Small intestine (tissue), 7 donors: ENCODE data around the gene RUNX1. TPM values are rescaled to one million over a fixed set of nuclear protein-coding genes. Genes with fewer than 3 reads are reported as not detected.

Experiments
- DNase-seq, 2 donors: peaks; one replicate each; pipeline versions ENCODE4 v3.0.0 to v3.0.0-alpha.2; 2013
- FAIRE-seq: peaks from 2 replicates; lab custom pipeline; 2012; peaks lifted over from hg19 to GRCh38; lab: Jason Lieb, UNC
- H3K27ac ChIP-seq, 3 donors: one replicate each; pipeline ENCODE4 v1.5.1; 2013; ENCODE audit warnings: low read length in 2 of 3, mild to moderate bottlenecking in 2 of 3, control low read depth in 1 of 3, inconsistent platforms in 1 of 3, low read depth in 1 of 3, moderate library complexity in 1 of 3
- H3K27me3 ChIP-seq, 3 donors: one replicate each; pipeline ENCODE4 v1.6.1; 2013; ENCODE audit warnings: low read length in 3 of 3, inconsistent platforms in 1 of 3; ENCODE audit not compliant: control insufficient read depth in 3 of 3, insufficient read depth in 3 of 3
- H3K36me3 ChIP-seq, 3 donors: one replicate each; pipeline ENCODE4 v1.6.1; 2013; ENCODE audit warnings: low read length in 3 of 3, inconsistent platforms in 1 of 3, low read depth in 1 of 3, mild to moderate bottlenecking in 1 of 3, moderate library complexity in 1 of 3; ENCODE audit not compliant: control insufficient read depth in 3 of 3, insufficient read depth in 2 of 3
- H3K4me1 ChIP-seq, 3 donors: one replicate each; pipeline ENCODE4 v1.6.1; 2013; ENCODE audit warnings: low read length in 2 of 3, inconsistent platforms in 1 of 3, low read depth in 1 of 3, mild to moderate bottlenecking in 1 of 3, moderate library complexity in 1 of 3; ENCODE audit not compliant: control insufficient read depth in 3 of 3, insufficient read depth in 2 of 3
- H3K4me3 ChIP-seq, 3 donors: one replicate each; pipeline ENCODE4 v1.5.1; 2013; ENCODE audit warnings: low read length in 3 of 3, control low read depth in 1 of 3, inconsistent platforms in 1 of 3, low read depth in 1 of 3, mild to moderate bottlenecking in 1 of 3, moderate library complexity in 1 of 3
- H3K9me3 ChIP-seq, 2 donors: one replicate each; pipeline ENCODE4 v1.6.1; 2013; ENCODE audit warnings: low read depth in 1 of 2, low read length in 1 of 2; ENCODE audit not compliant: control insufficient read depth in 2 of 2, insufficient read depth in 1 of 2
- WGBS, 3 donors: extraction: QIAGEN DNeasy Blood & Tissue Kit; methylation state at CpG; one replicate each; pipeline ENCODE4 v1.1.7; 2013; 5-methylcytosine and 5-hydroxymethylcytosine counted together
- polyA plus RNA-seq, 4 donors: library from polyadenylated mRNA; stranded (reverse) in 3 of 4; unstranded in 1 of 4; fragments of 200-250 nt in 3 of 4; fragments of 120-200 nt in 1 of 4; gene quantifications; one replicate each; pipeline versions ENCODE4 v1.2.1 to v1.2.3, GENCODE V29; 2013
- donor health status: healthy with polysubstance abuse.
- donor health status: control.
- donor health status: control.
- donor health status: Bipolar disorder and iron deficiency.
- donor health status: healthy.

The RUNX1 gene
- polyA plus RNA-seq, 4 donors: 2.5 to 6.2 (median 4.5) TPM

- FAIRE-seq (no peak), DNase-seq (no peak)
- Histone ChIP-seq H3K9me3 (no peaks in the 10 kb centered on the region), H3K36me3 (no peaks in the 10 kb centered on the region), H3K4me3 (no peak overlapping the region), H3K27me3 (no peaks in the 10 kb centered on the region), H3K4me1 (no peaks in the 10 kb centered on the region), H3K27ac (no peak overlapping the region)
- 81 to 92% (median 89%) methylated on average over 4 of the region's 4 CpGs for WGBS, 3 donors
Observed at GRCh38 chr21:34770576-34770975, 278.5 kb downstream of the RUNX1 start.

- Histone ChIP-seq H3K4me3 (no peak overlapping the region), H3K27me3 (no peaks in the 10 kb centered on the region), H3K36me3 (no peaks in the 10 kb centered on the region), H3K9me3 (peaks cover 0 to 7% of the 10 kb centered on the region in 2 donors), H3K4me1 (no peaks in the 10 kb centered on the region), H3K27ac (no peak overlapping the region)
- FAIRE-seq (no peak), DNase-seq (no peak)
- 92 to 99% (median 96%) methylated on average over 3 of the region's 3 CpGs for WGBS, 3 donors
Observed at GRCh38 chr21:34768326-34768725, 280.8 kb downstream of the RUNX1 start.

GRCh38 chr21:34766862-34767261, 282.2 kb downstream of the RUNX1 start:
- DNase-seq (no peak), FAIRE-seq (no peak)
- H3K4me3 ChIP-seq: no peak overlapping the region
- peaks cover 0 to 7% of the 10 kb centered on the region in 2 donors for H3K9me3 ChIP-seq
- H3K36me3 ChIP-seq: no peaks in the 10 kb centered on the region
- WGBS, 3 donors: 84 to 91% (median 87%) methylated on average over 3 of the region's 3 CpGs
- no peak overlapping the region for H3K27ac ChIP-seq
- no peaks in the 10 kb centered on the region for H3K27me3 ChIP-seq
- H3K4me1 ChIP-seq: no peaks in the 10 kb centered on the region

- H3K9me3 ChIP-seq: peaks cover 0 to 7% of the 10 kb centered on the region in 2 donors
- H3K36me3 ChIP-seq: no peaks in the 10 kb centered on the region
- H3K4me3 ChIP-seq: no peak overlapping the region
- no peak for FAIRE-seq
- H3K27ac ChIP-seq: no peak overlapping the region
- 90 to 93% (median 92%) methylated on average over 4 of the region's 4 CpGs for WGBS, 3 donors
- DNase-seq: no peak
- H3K4me1 ChIP-seq: no peaks in the 10 kb centered on the region
- H3K27me3 ChIP-seq: no peaks in the 10 kb centered on the region
Observed at GRCh38 chr21:34765619-34766018, 283.5 kb downstream of the RUNX1 start.

- 84 to 89% (median 87%) methylated on average over 3 of the region's 3 CpGs for WGBS, 3 donors
- Histone ChIP-seq H3K27ac (no peak overlapping the region), H3K27me3 (no peaks in the 10 kb centered on the region), H3K36me3 (no peaks in the 10 kb centered on the region), H3K4me1 (no peaks in the 10 kb centered on the region), H3K9me3 (peaks cover 0 to 7% of the 10 kb centered on the region in 2 donors), H3K4me3 (no peak overlapping the region)
- DNase-seq (no peak), FAIRE-seq (no peak)
Observed at GRCh38 chr21:34764715-34765284, 284.3 kb downstream of the RUNX1 start.

GRCh38 chr21:34762786-34763185, 286.3 kb downstream of the RUNX1 start:
- Histone ChIP-seq H3K4me3 (no peak overlapping the region), H3K36me3 (no peaks in the 10 kb centered on the region), H3K27ac (no peak overlapping the region), H3K4me1 (no peaks in the 10 kb centered on the region), H3K9me3 (peaks cover 0 to 7% of the 10 kb centered on the region in 2 donors), H3K27me3 (no peaks in the 10 kb centered on the region)
- WGBS, 3 donors: 22 to 78% (median 48%) methylated on average over 1 of the region's 1 CpG
- FAIRE-seq: no peak
- DNase-seq: no peak

- Histone ChIP-seq H3K27me3 (no peaks in the 10 kb centered on the region), H3K27ac (no peak overlapping the region), H3K4me1 (no peaks in the 10 kb centered on the region), H3K9me3 (peaks cover 0 to 7% of the 10 kb centered on the region in 2 donors), H3K4me3 (no peak overlapping the region), H3K36me3 (no peaks in the 10 kb centered on the region)
- FAIRE-seq (no peak), DNase-seq (no peak)
- WGBS, 3 donors: 77 to 95% (median 87%) methylated on average over 2 of the region's 2 CpGs
Observed at GRCh38 chr21:34761758-34762330, 287.3 kb downstream of the RUNX1 start.

- no peak for DNase-seq
- H3K36me3 ChIP-seq: no peaks in the 10 kb centered on the region
- no peaks in the 10 kb centered on the region for H3K4me1 ChIP-seq
- no peaks in the 10 kb centered on the region for H3K27me3 ChIP-seq
- no peak for FAIRE-seq
- no peak overlapping the region for H3K27ac ChIP-seq
- no peaks in the 10 kb centered on the region for H3K9me3 ChIP-seq
- WGBS, 3 donors: 82 to 85% (median 85%) methylated on average over 19 of the region's 19 CpGs
- no peak overlapping the region for H3K4me3 ChIP-seq
Observed at GRCh38 chr21:34754690-34755647, 294.1 kb downstream of the RUNX1 start.
